HG02870 (cell line): ENCODE results near the gene CDK6.
"Not testable (repeated sequence)": the region's sequence is repeated elsewhere in the genome, so short reads cannot be mapped to it uniquely, and the experiment has no call there.

Experiments used
- ATAC-seq: cut with Tn5 transposase; IDR thresholded peaks from one replicate; pipeline ENCODE4 v1.9.1; 2021; ENCODE audit warnings: mild to moderate bottlenecking, moderate library complexity; ENCODE audit not compliant: unreplicated experiment

CDK6 gene

GRCh38 chr7:92604517-92604916 lies 231.9 kb downstream of the CDK6 start:
- ATAC-seq = not testable (repeated sequence)

- ATAC-seq = no peak
Observed at GRCh38 chr7:92603089-92603445, 233.3 kb downstream of the CDK6 start.

GRCh38 chr7:92602352-92603088 lies 233.9 kb downstream of the CDK6 start:
- ATAC-seq = no peak

- ATAC-seq = peak; percentile 90
Observed at GRCh38 chr7:92598310-92598981, 237.9 kb downstream of the CDK6 start.

- no peak for ATAC-seq
Observed at GRCh38 chr7:92595281-92595680, 241.1 kb downstream of the CDK6 start.

- ATAC-seq = no peak
Observed at GRCh38 chr7:92594746-92595145, 241.6 kb downstream of the CDK6 start.

- ATAC-seq = no peak
Observed at GRCh38 chr7:92590711-92591310, 245.6 kb downstream of the CDK6 start.

GRCh38 chr7:92589056-92589455 lies 247.3 kb downstream of the CDK6 start:
- no peak for ATAC-seq

GRCh38 chr7:92588561-92588960 lies 247.8 kb downstream of the CDK6 start:
- ATAC-seq = no peak

- ATAC-seq = no peak
Observed at GRCh38 chr7:92586841-92587240, 249.5 kb downstream of the CDK6 start.

- ATAC-seq = no peak
Observed at GRCh38 chr7:92586403-92586802, 250.0 kb downstream of the CDK6 start.

GRCh38 chr7:92584953-92585352 lies 251.4 kb downstream of the CDK6 start:
- no peak for ATAC-seq

GRCh38 chr7:92582948-92583347 lies 253.4 kb downstream of the CDK6 start:
- no peak for ATAC-seq

- no peak for ATAC-seq
Observed at GRCh38 chr7:92576296-92576695, 260.1 kb downstream of the CDK6 start.

GRCh38 chr7:92569137-92569536 lies 267.2 kb downstream of the CDK6 start:
- no peak for ATAC-seq

- no peak for ATAC-seq
Observed at GRCh38 chr7:92567460-92567859, 268.9 kb downstream of the CDK6 start.

- ATAC-seq = no peak
Observed at GRCh38 chr7:92563345-92563744, 273.0 kb downstream of the CDK6 start.

GRCh38 chr7:92560602-92561001 lies 275.8 kb downstream of the CDK6 start:
- no peak for ATAC-seq

- no peak for ATAC-seq
Observed at GRCh38 chr7:92557808-92558362, 278.5 kb downstream of the CDK6 start.

- no peak for ATAC-seq
Observed at GRCh38 chr7:92557249-92557648, 279.1 kb downstream of the CDK6 start.
